ENCODE measurements around the gene BDP1.

DNA sequence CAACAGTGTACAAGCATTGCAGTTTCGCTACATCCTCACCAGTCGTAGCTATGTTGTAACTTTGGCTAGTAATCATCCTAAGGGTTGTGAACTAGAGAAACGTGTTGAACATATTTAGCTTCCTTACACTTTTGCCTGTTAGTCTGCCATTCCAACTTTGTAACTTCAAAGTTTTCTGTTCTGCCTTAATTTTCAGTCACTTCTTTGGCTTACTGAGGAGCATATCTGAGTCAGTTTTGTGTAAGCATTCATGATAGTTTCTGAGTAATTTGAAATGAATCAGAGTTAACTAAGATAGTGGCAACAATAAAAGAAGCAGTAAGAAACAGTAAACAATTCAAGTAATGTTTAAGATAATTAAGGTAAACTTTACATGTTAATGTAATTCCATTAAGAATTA lies 72.8 kb downstream of the BDP1 start:
- TF ChIP-seq, protein P1, sequence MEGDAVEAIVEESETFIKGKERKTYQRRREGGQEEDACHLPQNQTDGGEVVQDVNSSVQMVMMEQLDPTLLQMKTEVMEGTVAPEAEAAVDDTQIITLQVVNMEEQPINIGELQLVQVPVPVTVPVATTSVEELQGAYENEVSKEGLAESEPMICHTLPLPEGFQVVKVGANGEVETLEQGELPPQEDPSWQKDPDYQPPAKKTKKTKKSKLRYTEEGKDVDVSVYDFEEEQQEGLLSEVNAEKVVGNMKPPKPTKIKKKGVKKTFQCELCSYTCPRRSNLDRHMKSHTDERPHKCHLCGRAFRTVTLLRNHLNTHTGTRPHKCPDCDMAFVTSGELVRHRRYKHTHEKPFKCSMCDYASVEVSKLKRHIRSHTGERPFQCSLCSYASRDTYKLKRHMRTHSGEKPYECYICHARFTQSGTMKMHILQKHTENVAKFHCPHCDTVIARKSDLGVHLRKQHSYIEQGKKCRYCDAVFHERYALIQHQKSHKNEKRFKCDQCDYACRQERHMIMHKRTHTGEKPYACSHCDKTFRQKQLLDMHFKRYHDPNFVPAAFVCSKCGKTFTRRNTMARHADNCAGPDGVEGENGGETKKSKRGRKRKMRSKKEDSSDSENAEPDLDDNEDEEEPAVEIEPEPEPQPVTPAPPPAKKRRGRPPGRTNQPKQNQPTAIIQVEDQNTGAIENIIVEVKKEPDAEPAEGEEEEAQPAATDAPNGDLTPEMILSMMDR (IDR thresholded peaks at IDR 0.05) = no peak
- no peak for TF ChIP-seq POLR2A (IDR thresholded peaks at IDR 0.05)
